Colonic mucosa (tissue), 4 donors: Measurements from ENCODE around the gene IGIP. TPM values are rescaled to one million over a fixed set of nuclear protein-coding genes. Genes with fewer than 3 reads are reported as not detected.

Experiments used
- DNase-seq: peaks from one replicate; pipeline ENCODE4 v3.0.0-alpha.2; 2020
- H3K27ac ChIP-seq: fragments of 200-600 bp; one replicate; pipeline ENCODE4 v1.8.0; 2021
- H3K27me3 ChIP-seq: fragments of 200-600 bp; one replicate; pipeline ENCODE4 v1.8.0; 2021
- H3K36me3 ChIP-seq: fragments of 200-600 bp; one replicate; pipeline ENCODE4 v1.8.0; 2021
- H3K4me1 ChIP-seq: fragments of 200-600 bp; one replicate; pipeline ENCODE4 v1.8.0; 2021; ENCODE audit warnings: mild to moderate bottlenecking
- H3K4me3 ChIP-seq: fragments of 200-600 bp; one replicate; pipeline ENCODE4 v1.8.0; 2021
- H3K9ac ChIP-seq, 2 donors: one replicate each; pipeline ENCODE4 v1.7.0; 2013; ENCODE audit warnings: control low read depth in 2 of 2, low read depth in 2 of 2, low read length in 2 of 2
- H3K9me3 ChIP-seq: fragments of 200-600 bp; one replicate; pipeline ENCODE4 v1.8.0; 2021
- CTCF ChIP-seq: fragments of 200-600 bp; IDR thresholded peaks from one replicate; pipeline ENCODE4 v1.8.0; 2022; ENCODE audit warnings: antibody characterized with exemption, mild to moderate bottlenecking
- intact Hi-C: fragments of 100-400 bp; cut with DNase I; formaldehyde crosslinking; loops from one replicate; pipeline ENCODE4 v1.14.1; 2022
- total RNA-seq, 2 donors: library from RNA; stranded (reverse); fragmentation: NEBNext Ultra II Directional in 1 of 2; extraction: Animal tissue kit (Norgen Biotek cat#: 25700) in 1 of 2; gene quantifications; one replicate each; pipeline ENCODE4 v1.2.1, GENCODE V29; 2021
- donor health status: healthy.
- donor health status: DM: no; HTN: no; CAD: no.
- donor health status: DM: no; HTN: no; CAD: no.

Gene IGIP
- total RNA-seq, 2 donors from 2014 or later, result 7.8 to 9.5 TPM

GRCh38 chr5:140148508-140148907, 22.8 kb downstream of the IGIP start:
- peaks cover 7% of the 10 kb centered on the region for H3K4me1 ChIP-seq
- intact Hi-C loops, result no loop called here
- H3K9ac ChIP-seq, result no peak overlapping the region
- no peaks in the 10 kb centered on the region for H3K27me3 ChIP-seq
- no peak overlapping the region for H3K27ac ChIP-seq
- no peak for TF ChIP-seq CTCF
- H3K9me3 ChIP-seq, result no peaks in the 10 kb centered on the region
- H3K36me3 ChIP-seq, result no peaks in the 10 kb centered on the region
- no peak overlapping the region for H3K4me3 ChIP-seq
- no peak for DNase-seq

GRCh38 chr5:140150201-140150600, 24.5 kb downstream of the IGIP start:
- no peaks in the 10 kb centered on the region for H3K36me3 ChIP-seq
- no peak for DNase-seq
- no peak overlapping the region for H3K27ac ChIP-seq
- H3K4me3 ChIP-seq, result no peak overlapping the region
- no peak for TF ChIP-seq CTCF
- H3K27me3 ChIP-seq, result no peaks in the 10 kb centered on the region
- peaks cover 6% of the 10 kb centered on the region for H3K4me1 ChIP-seq
- no peak overlapping the region for H3K9ac ChIP-seq
- H3K9me3 ChIP-seq, result no peaks in the 10 kb centered on the region
- intact Hi-C loops, result no loop called here

- intact Hi-C loops, result no loop called here
- Histone ChIP-seq H3K9ac (no peak overlapping the region), H3K27me3 (no peaks in the 10 kb centered on the region), H3K4me3 (no peak overlapping the region), H3K36me3 (no peaks in the 10 kb centered on the region), H3K27ac (no peak overlapping the region), H3K9me3 (no peaks in the 10 kb centered on the region), H3K4me1 (no peaks in the 10 kb centered on the region)
- no peak for TF ChIP-seq CTCF
- peak; percentile 45 for DNase-seq
Measured at GRCh38 chr5:140151144-140152021, 25.6 kb downstream of the IGIP start.

- Histone ChIP-seq H3K9ac (no peak overlapping the region), H3K27ac (no peak overlapping the region), H3K9me3 (no peaks in the 10 kb centered on the region), H3K36me3 (no peaks in the 10 kb centered on the region), H3K4me3 (no peak overlapping the region), H3K4me1 (peaks cover 3% of the 10 kb centered on the region), H3K27me3 (no peaks in the 10 kb centered on the region)
- intact Hi-C loops, result no loop called here
- DNase-seq, result no peak
- no peak for TF ChIP-seq CTCF
Measured at GRCh38 chr5:140152022-140152999, 26.6 kb downstream of the IGIP start.

GRCh38 chr5:140153255-140153654, 27.5 kb downstream of the IGIP start:
- Histone ChIP-seq H3K4me1 (peaks cover 3% of the 10 kb centered on the region), H3K27ac (no peak overlapping the region), H3K9me3 (no peaks in the 10 kb centered on the region), H3K36me3 (no peaks in the 10 kb centered on the region), H3K9ac (no peak overlapping the region), H3K27me3 (no peaks in the 10 kb centered on the region), H3K4me3 (no peak overlapping the region)
- no peak for TF ChIP-seq CTCF
- no peak for DNase-seq
- intact Hi-C loops, result no loop called here
